Measurements from ENCODE around the gene PNPLA1. TPM values are rescaled to one million over a fixed set of nuclear protein-coding genes. Genes with fewer than 3 reads are reported as not detected.

PNPLA1 gene
- total RNA-seq, 2 donors from 2014 or later, result 0.86 TPM; not detected in 1

DNA sequence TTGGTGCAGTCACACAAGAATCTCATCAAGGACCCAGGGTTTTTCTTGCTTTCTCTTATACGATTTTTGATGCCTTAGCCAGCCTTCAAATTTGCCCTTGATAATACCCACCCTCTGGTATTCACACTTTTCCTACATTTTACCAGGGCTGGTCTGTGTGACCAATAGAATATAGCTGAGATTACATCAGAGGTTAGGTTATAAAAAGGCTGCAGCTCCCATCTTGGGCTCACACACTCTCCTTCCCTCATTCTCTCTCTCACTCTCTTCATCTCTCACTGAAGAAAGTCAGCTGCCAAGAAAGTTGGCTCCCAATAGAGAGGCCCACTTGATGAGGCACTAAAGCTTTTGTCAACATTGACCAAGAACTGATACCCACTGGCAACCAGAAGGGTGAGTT, 4.1 kb upstream of the PNPLA1 start:
- no peaks in the 10 kb centered on the region for H3K4me1 Mint-ChIP-seq (ENCODE audit: low read depth in 2 of 2)
- no peaks in the 10 kb centered on the region for H3K9me3 Mint-ChIP-seq
- peaks cover 10 to 12% of the 10 kb centered on the region in 2 donors for H3K27me3 Mint-ChIP-seq
- H3K27ac Mint-ChIP-seq, result no peak overlapping the region
- H3K36me3 Mint-ChIP-seq, result no peaks in the 10 kb centered on the region
- no peak overlapping the region for H3K4me3 Mint-ChIP-seq
- no peak for ATAC-seq
- no peak for DNase-seq (ENCODE audit: low spot score)

DNA sequence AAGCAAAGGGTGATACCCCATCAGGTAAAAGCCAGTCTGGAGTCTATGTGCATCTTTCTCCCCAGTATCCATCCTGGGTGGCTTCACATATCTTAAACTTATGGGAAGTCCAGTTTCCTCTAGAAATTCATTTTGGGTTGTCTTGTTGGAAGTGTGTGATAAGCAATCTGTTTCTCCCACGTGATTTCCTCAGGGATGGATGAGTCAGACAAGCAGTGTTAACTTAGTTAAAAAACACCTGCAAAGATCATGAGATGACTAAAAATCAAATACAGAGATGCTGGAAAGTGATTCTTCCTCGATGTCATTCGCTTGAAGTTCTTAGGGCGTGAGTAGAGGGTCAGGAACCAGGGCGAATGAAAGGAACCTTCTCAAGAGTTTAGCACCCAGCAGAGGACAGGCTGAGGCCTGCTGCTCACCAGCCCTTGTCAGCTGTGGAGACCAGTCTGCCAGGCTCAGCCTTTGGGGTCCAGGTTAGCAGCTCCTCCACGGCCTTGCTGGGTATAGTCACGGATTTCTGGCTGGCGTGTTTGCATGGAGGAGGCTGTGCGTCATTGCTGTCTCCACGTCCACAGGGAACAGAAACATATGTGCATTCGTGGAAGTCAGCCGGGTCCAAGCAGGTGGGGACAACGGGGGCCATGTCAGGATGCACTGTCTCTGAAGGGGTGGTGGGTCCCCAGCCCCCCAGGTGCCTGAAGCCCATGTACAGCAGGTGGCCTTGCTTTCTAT, 2.8 kb upstream of the PNPLA1 start:
- no peak overlapping the region for H3K27ac Mint-ChIP-seq
- H3K4me3 Mint-ChIP-seq, result no peak overlapping the region
- no peaks in the 10 kb centered on the region for H3K9me3 Mint-ChIP-seq
- no peaks in the 10 kb centered on the region for H3K4me1 Mint-ChIP-seq (ENCODE audit: low read depth in 2 of 2)
- ATAC-seq (no peak), DNase-seq (ENCODE audit: low spot score) (no peak)
- peaks cover 11 to 16% of the 10 kb centered on the region in 2 donors for H3K27me3 Mint-ChIP-seq
- H3K36me3 Mint-ChIP-seq, result no peaks in the 10 kb centered on the region

DNA sequence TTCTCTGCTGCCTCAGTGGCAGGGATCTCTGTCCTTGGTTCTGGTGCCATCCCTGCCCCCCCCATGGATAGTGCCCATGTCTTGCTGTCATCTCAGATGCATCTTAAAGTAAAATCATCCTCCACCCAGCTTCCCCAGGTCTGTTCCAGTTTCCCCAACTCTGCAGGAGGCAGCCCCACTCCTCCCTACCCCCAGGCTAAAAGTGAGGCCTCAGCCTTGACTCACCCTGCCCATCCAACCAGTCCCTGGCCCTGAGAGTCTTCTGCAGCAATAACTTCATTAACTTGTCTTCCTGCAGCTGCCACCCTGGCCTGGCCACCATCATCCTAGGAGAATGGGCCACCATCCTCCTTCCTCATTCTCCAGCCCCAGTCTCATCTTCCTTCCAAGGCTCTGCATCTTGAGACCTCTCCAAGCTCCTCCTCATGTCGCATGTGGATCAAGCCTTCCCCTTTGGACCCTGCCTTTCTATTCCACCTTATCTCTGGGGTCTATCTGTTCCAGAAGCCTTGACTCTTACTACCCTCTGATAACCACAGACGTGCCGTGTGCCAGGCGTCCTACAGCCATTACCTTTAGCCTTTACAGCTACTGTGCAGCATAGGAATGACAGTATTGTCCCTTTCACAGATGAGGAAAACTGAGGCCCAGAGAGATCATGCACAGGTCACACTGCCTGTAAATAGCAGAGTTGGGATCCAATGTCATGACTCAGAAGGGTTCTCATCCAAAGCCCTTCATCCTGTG, 2.0 kb upstream of the PNPLA1 start:
- no peak for ATAC-seq
- no peaks in the 10 kb centered on the region for H3K4me1 Mint-ChIP-seq (ENCODE audit: low read depth in 2 of 2)
- no peak overlapping the region for H3K4me3 Mint-ChIP-seq
- H3K27ac Mint-ChIP-seq, result no peak overlapping the region
- H3K9me3 Mint-ChIP-seq, result no peaks in the 10 kb centered on the region
- peaks cover 9 to 13% of the 10 kb centered on the region in 2 donors for H3K27me3 Mint-ChIP-seq
- no peak for DNase-seq (ENCODE audit: low spot score)
- no peaks in the 10 kb centered on the region for H3K36me3 Mint-ChIP-seq

DNA sequence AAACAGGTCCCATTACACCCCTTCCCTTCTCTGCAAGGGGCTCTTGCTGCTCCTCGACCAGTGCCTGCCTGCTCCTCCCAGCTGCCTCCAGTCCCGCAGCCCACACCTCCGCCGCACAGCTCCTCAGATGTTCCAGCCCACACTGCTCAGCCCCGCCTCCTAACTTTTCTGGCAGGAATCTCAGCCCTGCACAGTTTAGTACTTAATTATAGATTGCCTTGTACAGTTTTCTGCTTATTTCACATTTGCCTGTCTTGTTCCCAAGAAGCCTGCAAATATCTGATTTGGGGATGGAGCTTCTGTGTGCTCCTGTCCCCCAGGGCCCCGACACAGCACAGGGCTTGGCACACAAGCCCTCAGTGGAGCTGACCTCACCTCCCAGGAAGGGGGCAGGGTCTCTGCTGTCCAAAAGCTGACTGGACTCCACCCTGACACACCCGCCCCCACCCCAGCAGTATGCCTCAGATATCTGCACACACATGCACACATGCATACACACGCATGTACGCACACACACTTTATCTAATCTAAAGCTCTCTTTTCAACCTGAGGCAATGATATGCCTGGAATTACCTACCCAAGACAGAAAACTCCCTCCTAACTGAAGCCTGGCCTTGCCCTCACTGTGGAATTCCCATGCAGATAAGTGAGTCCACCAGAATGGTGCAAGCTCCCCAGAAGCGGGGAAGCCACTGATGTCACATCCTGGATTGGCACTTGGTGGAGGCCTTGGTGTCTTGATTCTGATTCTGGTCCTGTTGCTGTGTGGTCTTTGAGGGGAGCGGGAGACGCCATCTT, 1.2 kb upstream of the PNPLA1 start:
- H3K4me3 Mint-ChIP-seq, result no peak overlapping the region
- H3K36me3 Mint-ChIP-seq, result no peaks in the 10 kb centered on the region
- H3K27me3 Mint-ChIP-seq, result peaks cover 9 to 13% of the 10 kb centered on the region in 2 donors
- H3K27ac Mint-ChIP-seq, result no peak overlapping the region
- DNase-seq (ENCODE audit: low spot score), result no peak
- no peak for ATAC-seq
- H3K4me1 Mint-ChIP-seq (ENCODE audit: low read depth in 2 of 2), result no peaks in the 10 kb centered on the region
- no peaks in the 10 kb centered on the region for H3K9me3 Mint-ChIP-seq

DNA sequence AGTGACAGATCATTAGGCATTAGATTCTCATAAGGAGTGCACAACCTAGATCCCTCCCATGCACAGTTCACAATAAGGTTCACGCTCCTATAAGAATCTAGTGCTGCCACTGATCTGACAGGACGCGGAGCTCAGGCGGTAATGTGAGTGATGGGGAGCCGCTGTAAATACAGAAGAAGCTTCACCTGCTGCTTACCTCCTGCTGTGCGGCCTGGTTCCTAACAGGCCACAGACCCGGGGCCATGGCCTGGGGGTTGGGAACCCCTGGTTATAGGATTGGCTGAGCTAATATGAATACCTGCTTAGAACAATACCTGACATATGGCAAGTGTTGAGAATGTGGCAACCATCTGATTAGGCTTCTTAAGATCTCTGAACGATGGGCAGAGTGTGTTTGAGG, 2.4 kb downstream of the PNPLA1 start:
- no peaks in the 10 kb centered on the region for H3K4me1 Mint-ChIP-seq (ENCODE audit: low read depth in 2 of 2)
- H3K27ac Mint-ChIP-seq, result no peak overlapping the region
- ATAC-seq, result no peak
- H3K27me3 Mint-ChIP-seq, result peaks cover 16 to 36% of the 10 kb centered on the region in 2 donors
- H3K4me3 Mint-ChIP-seq, result no peak overlapping the region
- H3K36me3 Mint-ChIP-seq, result no peaks in the 10 kb centered on the region
- DNase-seq (ENCODE audit: low spot score), result no peak
- H3K9me3 Mint-ChIP-seq, result no peaks in the 10 kb centered on the region

DNA sequence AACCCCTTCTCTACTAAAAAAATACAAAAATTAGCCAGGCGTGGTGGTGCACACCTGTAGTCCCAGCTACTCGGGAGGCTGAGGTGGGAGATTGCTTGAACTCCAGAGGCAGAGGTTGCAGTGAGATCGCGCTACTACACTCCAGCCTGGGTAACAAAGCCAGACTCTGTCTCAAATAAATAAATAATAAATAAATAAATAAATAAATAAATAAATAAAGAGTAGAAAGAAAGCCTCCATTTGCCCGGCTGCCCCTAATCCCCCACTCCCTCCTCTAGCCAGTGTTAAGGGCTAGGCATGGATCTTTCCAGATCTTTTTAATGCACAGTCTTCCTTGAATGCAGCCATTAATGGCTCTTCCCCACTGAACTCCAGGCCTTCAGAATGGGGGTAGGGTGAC, 3.2 kb downstream of the PNPLA1 start:
- Mint-ChIP-seq H3K36me3 (no peaks in the 10 kb centered on the region), H3K4me1 (ENCODE audit: low read depth in 2 of 2) (no peaks in the 10 kb centered on the region), H3K4me3 (no peak overlapping the region), H3K27me3 (peaks cover 16 to 36% of the 10 kb centered on the region in 2 donors), H3K9me3 (no peaks in the 10 kb centered on the region), H3K27ac (no peak overlapping the region)
- ATAC-seq, result no peak
- DNase-seq (ENCODE audit: low spot score), result no peak

DNA sequence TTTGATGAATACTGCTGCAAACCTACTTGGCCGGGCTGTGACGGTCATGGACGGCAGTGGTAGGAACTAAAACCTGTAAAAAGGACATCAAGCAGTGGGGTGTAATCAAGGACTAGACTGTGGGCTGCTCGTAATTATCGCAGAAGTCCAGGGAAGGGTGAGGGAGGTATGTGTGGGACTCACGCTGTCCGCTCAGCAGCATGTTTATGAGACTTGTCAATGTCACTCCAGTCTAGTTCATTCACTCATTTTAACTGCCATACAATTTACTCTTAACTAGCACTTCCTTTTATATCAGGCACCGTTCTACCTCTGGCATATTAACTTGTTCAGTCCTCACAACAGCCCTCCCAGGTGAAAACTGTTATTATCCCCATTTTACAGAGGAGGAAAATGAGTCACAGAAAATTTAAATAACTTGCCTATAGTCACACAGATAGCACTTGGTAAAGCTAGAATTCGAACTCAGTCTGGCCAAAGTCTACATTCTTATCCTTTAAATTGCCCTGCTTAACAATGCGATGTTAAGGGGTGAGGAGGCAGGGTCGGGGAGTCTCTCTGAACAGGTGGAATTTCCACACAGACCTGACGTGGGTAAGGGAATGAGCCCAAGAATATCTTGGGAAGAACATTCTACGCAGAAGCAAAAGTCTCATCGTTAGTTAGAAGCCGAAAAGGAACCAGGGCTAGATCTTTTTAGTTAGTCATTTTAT, 4.1 kb downstream of the PNPLA1 start:
- Mint-ChIP-seq H3K4me3 (no peak overlapping the region), H3K4me1 (ENCODE audit: low read depth in 2 of 2) (no peaks in the 10 kb centered on the region), H3K36me3 (no peaks in the 10 kb centered on the region), H3K9me3 (no peaks in the 10 kb centered on the region), H3K27me3 (peaks cover 19 to 44% of the 10 kb centered on the region in 2 donors), H3K27ac (no peak overlapping the region)
- no peak for ATAC-seq
- DNase-seq (ENCODE audit: low spot score), result no peak

DNA sequence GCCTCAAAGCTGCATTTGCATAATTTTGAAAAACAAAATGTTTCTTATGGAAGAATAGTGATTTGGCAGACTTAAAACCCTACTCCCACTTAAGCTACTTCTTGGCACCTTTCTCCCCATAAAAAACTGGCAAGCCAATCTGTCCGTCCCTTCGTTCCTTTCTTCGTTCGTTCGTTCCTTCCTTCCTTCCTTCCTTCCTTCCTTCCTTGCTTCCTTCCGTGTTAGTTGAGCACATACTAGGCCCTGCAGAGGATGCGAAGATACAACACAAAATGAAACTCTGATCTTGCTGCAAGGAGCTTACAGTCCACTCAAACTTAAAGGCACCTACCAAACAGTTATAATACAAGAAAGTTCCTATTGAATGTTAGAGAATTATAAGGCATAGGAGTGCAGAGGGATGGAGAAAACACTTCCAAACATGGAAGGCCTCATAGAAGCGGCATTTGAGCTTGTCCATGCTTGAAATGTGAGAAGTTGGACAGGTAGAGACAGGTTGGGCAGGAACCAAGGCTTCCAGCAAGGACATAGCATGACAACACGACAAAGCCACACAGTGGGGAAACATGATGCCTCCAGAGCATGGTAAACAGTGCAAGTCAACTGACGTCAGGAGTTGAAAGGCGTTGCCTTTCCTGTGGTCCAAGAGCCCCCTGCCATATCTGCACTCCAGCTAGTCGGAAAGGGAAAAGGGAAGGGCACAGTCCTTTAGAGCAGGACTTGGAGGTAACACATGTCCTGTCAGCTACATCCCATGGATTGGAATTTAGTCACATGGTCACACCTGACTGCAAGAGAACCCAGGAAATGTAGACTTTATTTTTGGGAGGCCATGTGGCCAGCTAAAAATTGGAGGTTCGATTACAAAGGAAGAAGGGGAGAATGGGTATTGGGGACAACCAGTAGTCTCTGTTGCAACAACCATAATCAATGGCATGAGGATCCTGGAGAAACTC, 7.0 kb downstream of the PNPLA1 start:
- H3K27ac Mint-ChIP-seq, result no peak overlapping the region
- H3K36me3 Mint-ChIP-seq, result no peaks in the 10 kb centered on the region
- H3K4me1 Mint-ChIP-seq (ENCODE audit: low read depth in 2 of 2), result no peaks in the 10 kb centered on the region
- no peak overlapping the region for H3K4me3 Mint-ChIP-seq
- no peak for ATAC-seq
- H3K27me3 Mint-ChIP-seq, result peaks cover 22 to 51% of the 10 kb centered on the region in 2 donors
- no peaks in the 10 kb centered on the region for H3K9me3 Mint-ChIP-seq
- DNase-seq (ENCODE audit: low spot score), result no peak

DNA sequence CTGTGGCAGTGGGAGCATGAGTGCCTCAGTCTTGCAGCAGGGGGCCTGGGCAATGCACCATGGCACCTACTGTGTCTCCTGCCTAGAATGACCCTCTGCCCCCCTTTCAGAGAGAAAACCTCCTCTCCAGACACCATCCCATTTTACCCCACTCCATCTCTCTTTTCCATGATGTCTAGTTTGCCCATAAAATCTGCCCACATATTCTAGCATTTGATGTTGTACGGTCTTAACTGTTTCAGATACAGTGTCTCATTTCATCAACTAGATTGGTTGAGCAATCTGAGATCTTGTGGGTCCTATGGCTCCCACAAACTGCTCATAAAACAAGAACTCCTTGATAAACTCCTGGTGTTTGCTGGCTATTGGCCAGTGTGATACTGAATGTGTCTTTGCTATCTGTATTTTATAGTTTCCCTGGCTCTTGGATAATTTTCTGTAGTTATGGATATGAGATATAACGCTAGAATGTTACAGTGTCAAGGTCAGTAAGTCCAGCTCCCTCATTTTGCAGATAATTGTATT, 8.1 kb downstream of the PNPLA1 start:
- DNase-seq (ENCODE audit: low spot score) (no peak), ATAC-seq (no peak)
- Mint-ChIP-seq H3K9me3 (no peaks in the 10 kb centered on the region), H3K36me3 (no peaks in the 10 kb centered on the region), H3K4me3 (no peak overlapping the region), H3K27ac (no peak overlapping the region), H3K4me1 (ENCODE audit: low read depth in 2 of 2) (no peaks in the 10 kb centered on the region), H3K27me3 (peaks cover 20 to 50% of the 10 kb centered on the region in 2 donors)

DNA sequence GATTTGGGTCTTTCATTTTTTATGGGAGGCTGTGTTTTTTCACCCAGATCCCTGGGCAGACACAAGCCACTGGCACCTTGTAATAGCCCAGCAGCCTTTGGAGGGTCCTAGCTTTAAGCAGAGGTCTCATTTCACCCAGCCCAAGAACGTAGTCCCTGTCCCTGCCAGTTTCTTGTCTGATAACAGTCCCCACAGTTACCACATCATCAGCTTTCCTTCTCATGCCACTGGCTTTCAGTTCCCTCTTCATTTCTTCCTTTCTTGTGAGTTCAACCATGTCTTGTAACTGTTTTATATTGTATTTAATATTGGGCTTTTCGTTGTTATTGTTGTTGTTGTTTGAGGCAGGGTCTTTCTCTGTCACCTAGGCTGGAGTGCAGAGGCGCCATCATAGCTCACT, 10.6 kb downstream of the PNPLA1 start:
- no peak for DNase-seq (ENCODE audit: low spot score)
- no peak for ATAC-seq
- Mint-ChIP-seq H3K4me3 (no peak overlapping the region), H3K27ac (no peak overlapping the region), H3K27me3 (peaks cover 25 to 59% of the 10 kb centered on the region in 2 donors), H3K36me3 (no peaks in the 10 kb centered on the region), H3K9me3 (no peaks in the 10 kb centered on the region), H3K4me1 (ENCODE audit: low read depth in 2 of 2) (no peaks in the 10 kb centered on the region)

DNA sequence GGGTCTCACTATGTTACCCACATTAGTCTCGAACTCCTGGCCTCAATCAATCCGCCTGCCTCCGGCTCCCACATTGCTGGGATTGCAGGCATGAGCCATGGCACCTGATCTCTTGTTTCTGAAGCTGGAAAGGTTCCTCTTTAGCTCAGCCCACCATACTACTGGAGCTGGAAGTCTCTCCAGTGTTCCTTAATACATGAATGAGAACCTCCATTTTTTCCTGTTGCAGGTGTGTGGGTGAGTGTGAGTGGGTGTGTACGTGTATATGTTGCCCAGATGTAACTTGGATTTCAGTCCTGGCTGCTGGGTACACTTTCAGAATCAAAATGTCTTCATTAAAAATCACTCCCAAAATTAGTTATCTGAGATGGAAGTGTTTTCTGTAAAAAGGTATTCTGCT, 11.1 kb downstream of the PNPLA1 start:
- DNase-seq (ENCODE audit: low spot score) (no peak), ATAC-seq (no peak)
- Mint-ChIP-seq H3K4me1 (ENCODE audit: low read depth in 2 of 2) (no peaks in the 10 kb centered on the region), H3K9me3 (no peaks in the 10 kb centered on the region), H3K27me3 (peaks cover 30 to 59% of the 10 kb centered on the region in 2 donors), H3K4me3 (no peak overlapping the region), H3K36me3 (no peaks in the 10 kb centered on the region), H3K27ac (no peak overlapping the region)

DNA sequence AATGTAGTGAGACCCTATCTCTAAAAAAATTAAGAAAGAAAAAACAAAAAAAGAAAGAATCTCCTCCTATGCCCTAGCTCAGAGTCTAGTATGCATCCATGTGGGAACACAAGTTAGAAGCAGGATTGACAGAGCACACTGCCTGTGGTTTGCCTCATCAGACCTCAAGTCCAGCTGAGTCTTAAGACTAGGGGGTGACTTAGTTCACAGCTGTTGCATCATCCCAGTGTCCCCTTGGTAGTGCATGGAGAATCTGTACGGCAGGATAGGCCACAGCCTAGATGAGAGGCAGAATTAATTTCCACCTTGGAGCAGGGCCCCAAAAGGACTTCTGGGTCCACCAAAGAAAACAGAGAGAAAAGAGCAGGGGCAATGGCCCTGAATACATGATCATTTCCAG, 13.7 kb downstream of the PNPLA1 start:
- no peak for DNase-seq (ENCODE audit: low spot score)
- peaks cover 34 to 59% of the 10 kb centered on the region in 2 donors for H3K27me3 Mint-ChIP-seq
- no peak overlapping the region for H3K27ac Mint-ChIP-seq
- no peaks in the 10 kb centered on the region for H3K36me3 Mint-ChIP-seq
- ATAC-seq, result no peak
- no peaks in the 10 kb centered on the region for H3K9me3 Mint-ChIP-seq
- H3K4me3 Mint-ChIP-seq, result no peak overlapping the region
- H3K4me1 Mint-ChIP-seq (ENCODE audit: low read depth in 2 of 2), result peaks cover 0 to 4% of the 10 kb centered on the region in 2 donors

Measured in natural killer cell treated with Interleukin-12 subunit alpha and Interleukin-12 subunit beta and Interleukin-15 and Interleukin-18, amount 100 ng/mL, for 72 hours (primary cell).